K562 (cell line): ENCODE measurements around the gene KLHL22. TPM values are rescaled to one million over a fixed set of nuclear protein-coding genes. Genes with fewer than 3 reads are reported as not detected.

Source experiments
- CHD4 ChIP-seq: fragments of 200-600 bp; sonication (generic); IDR thresholded peaks from 3 replicates; pipeline ENCODE4 v1.6.1; 2012; ENCODE audit warnings: low read depth, mild to moderate bottlenecking, mixed read lengths, low read length, inconsistent platforms; ENCODE audit not compliant: insufficient read depth, insufficient replicate concordance, poor library complexity, severe bottlenecking
- COPS2 ChIP-seq: fragments of 450-650 bp; conservative IDR thresholded peaks from 2 replicates; pipeline ENCODE4 v1.6.1; 2016; ENCODE audit warnings: mild to moderate bottlenecking, moderate library complexity
- CSDE1 ChIP-seq, 2 experiments: fragments of 450-650 bp; IDR thresholded peaks; 2 replicates each; pipeline ENCODE4 v1.6.1; 2016; ENCODE audit warnings: mild to moderate bottlenecking in 1 of 2
- CXXC5 ChIP-seq: fragments of 250-450 bp; sonication (Bioruptor Pico); IDR thresholded peaks from 2 replicates; pipeline ENCODE4 v1.8.0; 2022; ENCODE audit warnings: inconsistent platforms, mild to moderate bottlenecking, moderate library complexity
- GTF2E2 ChIP-seq: fragments of 200-800 bp; sonication (Bioruptor generic); IDR thresholded peaks from 2 replicates; pipeline ENCODE4 v1.6.1; 2016; ENCODE audit warnings: missing genetic modification characterization, missing compliant biosample characterization
- HNRNPUL1 ChIP-seq: fragments of 200-400 bp; formaldehyde crosslinking; IDR thresholded peaks from 2 replicates; pipeline ENCODE4 v1.6.1; 2017; ENCODE audit warnings: low read length
- HSF4 ChIP-seq: fragments of 250-450 bp; sonication (Bioruptor Pico); IDR thresholded peaks from 2 replicates; pipeline ENCODE4 v2.1.2; 2022; ENCODE audit warnings: mild to moderate bottlenecking, moderate library complexity, borderline replicate concordance
- KDM5B ChIP-seq: fragments of 200-600 bp; sonication (generic); IDR thresholded peaks from 2 replicates; pipeline ENCODE4 v1.6.1; 2012; ENCODE audit warnings: low read depth, mild to moderate bottlenecking, moderate library complexity, low read length, control low read depth, inconsistent platforms; ENCODE audit not compliant: insufficient replicate concordance
- MTF1 ChIP-seq: fragments of 250-450 bp; sonication (Bioruptor Pico); IDR thresholded peaks from 2 replicates; pipeline ENCODE4 v1.9.0; 2021; ENCODE audit warnings: moderate library complexity, mild to moderate bottlenecking, inconsistent platforms, borderline replicate concordance
- NCOA2 ChIP-seq, 2 experiments: fragments of 450-650 bp; IDR thresholded peaks; 2 replicates each; pipeline ENCODE4 v1.6.1; 2018; ENCODE audit warnings: mild to moderate bottlenecking in 2 of 2, moderate library complexity in 1 of 2; ENCODE audit not compliant: partially characterized antibody in 2 of 2
- NELFE ChIP-seq: IDR thresholded peaks from 2 replicates; pipeline ENCODE4 v1.6.1; 2011; ENCODE audit warnings: mild to moderate bottlenecking; ENCODE audit not compliant: insufficient read depth, insufficient read length
- NR1H2 ChIP-seq: sonication (generic); formaldehyde crosslinking; IDR thresholded peaks from 2 replicates; pipeline ENCODE4 v1.4.0; 2020; ENCODE audit warnings: mild to moderate bottlenecking, missing genetic modification reagents
- NR3C1 ChIP-seq: sonication (generic); formaldehyde crosslinking; IDR thresholded peaks from 2 replicates; pipeline ENCODE4 v1.8.1; 2022; ENCODE audit warnings: missing genetic modification reagents
- PHTF2 ChIP-seq: fragments of 250-450 bp; sonication (Bioruptor Pico); IDR thresholded peaks from 2 replicates; pipeline ENCODE4 v1.5.0; 2021; ENCODE audit warnings: mild to moderate bottlenecking
- RBM25 ChIP-seq: fragments of 200-400 bp; formaldehyde crosslinking; IDR thresholded peaks from 2 replicates; pipeline ENCODE4 v1.6.1; 2018; ENCODE audit warnings: low read length, low read depth, moderate library complexity; ENCODE audit not compliant: severe bottlenecking
- RCOR1 ChIP-seq, 2 experiments: IDR thresholded peaks; 2 replicates each; pipeline ENCODE4 v1.6.1; 2012; ENCODE audit warnings: low read depth in 2 of 2, low read length in 2 of 2, borderline replicate concordance in 1 of 2, improper control_type of control experiment in 1 of 2
- ZFP30 ChIP-seq: fragments of 250-450 bp; sonication (Bioruptor Pico); IDR thresholded peaks from 2 replicates; pipeline ENCODE4 v1.8.0; 2022; ENCODE audit warnings: moderate library complexity, mild to moderate bottlenecking, inconsistent platforms, borderline replicate concordance
- ZNF232 ChIP-seq: sonication (generic); formaldehyde crosslinking; IDR thresholded peaks from 2 replicates; pipeline ENCODE4 v1.8.0; 2022; ENCODE audit warnings: mild to moderate bottlenecking, missing genetic modification reagents
- ZNF778 ChIP-seq: fragments of 450-650 bp; formaldehyde crosslinking; IDR thresholded peaks from 2 replicates; pipeline ENCODE4 v1.4.0; 2020; ENCODE audit warnings: mild to moderate bottlenecking, moderate library complexity
- polyA plus RNA-seq, 8 experiments: library from polyadenylated mRNA; depleted of rRNA in 4 of 8; stranded (reverse) in 5 of 8; unstranded in 3 of 8; fragments of >200 nt; fragmentation: Nextera tagmentation in 2 of 8; fragmentation: Illumina TruSeq in 1 of 8; extraction: Ambion mirVana in 2 of 8; extraction: Trizol in 1 of 8; gene quantifications; 2 replicates each; pipeline versions ENCODE4 v1.2.1 to v1.2.3, GENCODE V29; 2011 to 2014; ENCODE audit warnings: inconsistent platforms in 1 of 8, missing spikeins in 1 of 8
- total RNA-seq, 7 experiments: library from RNA; depleted of rRNA in 6 of 7; stranded (reverse); fragments of >200 nt in 6 of 7; fragmentation: Illumina TruSeq in 2 of 7; extraction: Trizol in 2 of 7; gene quantifications; 2 replicates each; pipeline versions ENCODE4 v1.2.1 to v1.2.3, GENCODE V29; 2011 to 2021; ENCODE audit warnings: low replicate concordance in 1 of 7
- TF ChIP-seq, protein P1 (sequence below), 2 experiments: fragments of 250-450 bp in 1 of 2; fragments of 450-650 bp in 1 of 2; sonication (Bioruptor Pico) in 1 of 2; IDR thresholded peaks; 2 replicates each; pipeline versions ENCODE4 v1.6.1 to v1.8.0; 2016 to 2021; ENCODE audit warnings: mild to moderate bottlenecking in 2 of 2, moderate library complexity in 2 of 2, missing compliant biosample characterization in 1 of 2, missing genetic modification characterization in 1 of 2
- TF ChIP-seq, protein P2 (sequence below): fragments of 250-450 bp; sonication (Bioruptor Pico); IDR thresholded peaks from 2 replicates; pipeline ENCODE4 v1.8.0; 2022; ENCODE audit warnings: inconsistent platforms, mild to moderate bottlenecking, moderate library complexity, borderline replicate concordance
- TF ChIP-seq, protein P3 (sequence below): fragments of 250-450 bp; sonication (Bioruptor Pico); IDR thresholded peaks from 2 replicates; pipeline ENCODE4 v1.9.0; 2021; ENCODE audit warnings: mild to moderate bottlenecking
- TF ChIP-seq, protein P4 (sequence below), 2 experiments: fragments of 450-650 bp; IDR thresholded peaks; 2 replicates each; pipeline ENCODE4 v1.6.1; 2016

Gene KLHL22
- total and polyA plus RNA-seq, 9 of the 15 experiments (the other 6 are each of a cell fraction or from before 2014, with no cell fraction given): 1.3 to 25.6 (median 15.2) TPM

DNA sequence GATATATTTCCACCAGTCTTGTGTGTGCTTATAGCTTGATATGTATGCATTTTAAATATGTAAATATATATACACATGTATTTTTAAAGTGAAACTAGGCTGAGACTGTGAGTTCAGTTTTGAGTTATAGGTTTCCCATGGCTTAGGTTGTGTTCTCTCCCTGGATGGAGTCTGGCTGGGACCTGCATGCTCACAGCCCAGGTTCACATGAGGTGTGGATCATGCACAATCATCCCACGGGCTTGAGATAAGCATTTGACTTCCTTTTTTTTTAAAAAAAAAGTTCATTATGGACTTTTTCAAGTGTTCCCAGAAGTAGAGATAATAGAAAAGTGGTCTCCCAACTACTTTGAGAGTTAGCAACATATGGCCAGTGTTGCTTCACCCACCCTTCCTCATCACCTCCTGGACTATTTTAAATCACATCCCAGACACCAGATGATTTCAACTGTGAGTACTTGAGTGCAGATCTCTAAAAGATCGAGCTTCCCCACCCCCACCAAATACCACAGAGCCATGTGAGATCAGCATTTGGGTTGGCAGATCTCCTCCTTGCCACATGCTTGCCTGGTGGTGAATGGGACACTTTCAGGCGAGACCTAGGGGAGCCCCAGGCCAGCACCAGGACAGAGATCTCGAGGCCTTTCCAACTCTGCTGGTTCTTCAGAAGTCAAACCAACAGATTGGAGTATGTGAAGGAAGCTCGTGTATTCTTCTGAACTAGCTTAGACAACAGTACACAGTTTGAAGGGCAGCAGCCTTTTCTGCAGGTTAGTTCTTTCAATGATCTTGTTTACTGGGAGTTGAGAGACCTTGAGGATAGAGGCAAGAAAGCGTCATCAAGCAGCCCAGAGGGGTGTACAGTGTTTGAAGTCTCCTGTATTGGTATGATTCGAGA lies 27.7 kb upstream of the KLHL22 start (continued):
- peak; percentile 49 to 96; a peak in 3 of 4 replicates for TF ChIP-seq RCOR1 (IDR thresholded peaks at IDR 0.05; ENCODE audit: borderline replicate concordance in 1 of 2, low read depth in 2 of 2, low read length in 2 of 2)
- no peak for TF ChIP-seq HSF4 (CRISPR knock-in tag)
- TF ChIP-seq ZNF232 (CRISPR knock-in tag): no peak
- no peak; the same call in 1 of the 2 replicates for TF ChIP-seq ZFP30 (CRISPR knock-in tag)
- TF ChIP-seq NCOA2 (IDR thresholded peaks at IDR 0.05; ENCODE audit: partially characterized antibody in 2 of 2): no peak
- TF ChIP-seq, protein P1, sequence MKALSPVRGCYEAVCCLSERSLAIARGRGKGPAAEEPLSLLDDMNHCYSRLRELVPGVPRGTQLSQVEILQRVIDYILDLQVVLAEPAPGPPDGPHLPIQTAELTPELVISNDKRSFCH (CRISPR knock-in tag; IDR thresholded peaks at IDR 0.05): no peak
- TF ChIP-seq, protein P1 (tag; IDR thresholded peaks at IDR 0.05): peak; percentile 96
- TF ChIP-seq, protein P2, sequence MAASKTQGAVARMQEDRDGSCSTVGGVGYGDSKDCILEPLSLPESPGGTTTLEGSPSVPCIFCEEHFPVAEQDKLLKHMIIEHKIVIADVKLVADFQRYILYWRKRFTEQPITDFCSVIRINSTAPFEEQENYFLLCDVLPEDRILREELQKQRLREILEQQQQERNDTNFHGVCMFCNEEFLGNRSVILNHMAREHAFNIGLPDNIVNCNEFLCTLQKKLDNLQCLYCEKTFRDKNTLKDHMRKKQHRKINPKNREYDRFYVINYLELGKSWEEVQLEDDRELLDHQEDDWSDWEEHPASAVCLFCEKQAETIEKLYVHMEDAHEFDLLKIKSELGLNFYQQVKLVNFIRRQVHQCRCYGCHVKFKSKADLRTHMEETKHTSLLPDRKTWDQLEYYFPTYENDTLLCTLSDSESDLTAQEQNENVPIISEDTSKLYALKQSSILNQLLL (CRISPR knock-in tag): no peak
- TF ChIP-seq, protein P3, sequence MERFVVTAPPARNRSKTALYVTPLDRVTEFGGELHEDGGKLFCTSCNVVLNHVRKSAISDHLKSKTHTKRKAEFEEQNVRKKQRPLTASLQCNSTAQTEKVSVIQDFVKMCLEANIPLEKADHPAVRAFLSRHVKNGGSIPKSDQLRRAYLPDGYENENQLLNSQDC (CRISPR knock-in tag): no peak
- peak; percentile 25 for TF ChIP-seq CHD4
- TF ChIP-seq, protein P4, sequence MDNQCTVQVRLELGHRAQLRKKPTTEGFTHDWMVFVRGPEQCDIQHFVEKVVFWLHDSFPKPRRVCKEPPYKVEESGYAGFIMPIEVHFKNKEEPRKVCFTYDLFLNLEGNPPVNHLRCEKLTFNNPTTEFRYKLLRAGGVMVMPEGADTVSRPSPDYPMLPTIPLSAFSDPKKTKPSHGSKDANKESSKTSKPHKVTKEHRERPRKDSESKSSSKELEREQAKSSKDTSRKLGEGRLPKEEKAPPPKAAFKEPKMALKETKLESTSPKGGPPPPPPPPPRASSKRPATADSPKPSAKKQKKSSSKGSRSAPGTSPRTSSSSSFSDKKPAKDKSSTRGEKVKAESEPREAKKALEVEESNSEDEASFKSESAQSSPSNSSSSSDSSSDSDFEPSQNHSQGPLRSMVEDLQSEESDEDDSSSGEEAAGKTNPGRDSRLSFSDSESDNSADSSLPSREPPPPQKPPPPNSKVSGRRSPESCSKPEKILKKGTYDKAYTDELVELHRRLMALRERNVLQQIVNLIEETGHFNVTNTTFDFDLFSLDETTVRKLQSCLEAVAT (IDR thresholded peaks at IDR 0.05): no peak
- TF ChIP-seq CXXC5 (CRISPR knock-in tag): peak; percentile 94
- TF ChIP-seq KDM5B: no peak
- no peak for TF ChIP-seq NR3C1
- peak; percentile 77; the same call in 1 of the 2 replicates for TF ChIP-seq HNRNPUL1
- 0 out of 2 replicates have a peak, but pooled peaks have one; percentile 60 for TF ChIP-seq NR1H2 (CRISPR knock-in tag)
- no peak for TF ChIP-seq NELFE
- TF ChIP-seq COPS2: no peak
- no peak for TF ChIP-seq RBM25
- no peak for TF ChIP-seq MTF1 (CRISPR knock-in tag)
- peak; percentile 69; the same call in 1 of the 2 replicates for TF ChIP-seq GTF2E2 (tag)
- TF ChIP-seq PHTF2 (CRISPR knock-in tag): no peak
- TF ChIP-seq ZNF778 (CRISPR knock-in tag): no peak
- no peak for TF ChIP-seq CSDE1 (IDR thresholded peaks at IDR 0.05)
